ENCODE measurements around the gene PIEZO1. TPM values are rescaled to one million over a fixed set of nuclear protein-coding genes. Genes with fewer than 3 reads are reported as not detected.

The PIEZO1 gene
- total and polyA plus RNA-seq, 10 donors: 145 to 385 (median 201) TPM

- WGBS, 5 donors: 90 to 96% (median 94%) methylated on average over 15 to 24 of the region's 24 CpGs
- no peaks in the 10 kb centered on the region for H3K4me1 ChIP-seq
- TF ChIP-seq POLR2AphosphoS5 (IDR thresholded peaks at IDR 0.05) (no peak), POLR2A (IDR thresholded peaks at IDR 0.05) (no peak)
- peaks cover 0 to 95% (median 29%) of the 10 kb centered on the region in 6 donors for H3K36me3 ChIP-seq
- H3K27ac ChIP-seq: no peak overlapping the region
- intact Hi-C loops (cut with DNase I; ENCODE audit: low total_unique reads): no loop called here
- H3K27me3 ChIP-seq (replicated peaks in 1 of 7): no peaks in the 10 kb centered on the region
- no peak for DNase-seq
- no peaks in the 10 kb centered on the region for H3K9me3 ChIP-seq
- H3K4me3 ChIP-seq: no peak overlapping the region
Measured at GRCh38 chr16:88822281-88823040, 37.4 kb upstream of the PIEZO1 start.

DNA sequence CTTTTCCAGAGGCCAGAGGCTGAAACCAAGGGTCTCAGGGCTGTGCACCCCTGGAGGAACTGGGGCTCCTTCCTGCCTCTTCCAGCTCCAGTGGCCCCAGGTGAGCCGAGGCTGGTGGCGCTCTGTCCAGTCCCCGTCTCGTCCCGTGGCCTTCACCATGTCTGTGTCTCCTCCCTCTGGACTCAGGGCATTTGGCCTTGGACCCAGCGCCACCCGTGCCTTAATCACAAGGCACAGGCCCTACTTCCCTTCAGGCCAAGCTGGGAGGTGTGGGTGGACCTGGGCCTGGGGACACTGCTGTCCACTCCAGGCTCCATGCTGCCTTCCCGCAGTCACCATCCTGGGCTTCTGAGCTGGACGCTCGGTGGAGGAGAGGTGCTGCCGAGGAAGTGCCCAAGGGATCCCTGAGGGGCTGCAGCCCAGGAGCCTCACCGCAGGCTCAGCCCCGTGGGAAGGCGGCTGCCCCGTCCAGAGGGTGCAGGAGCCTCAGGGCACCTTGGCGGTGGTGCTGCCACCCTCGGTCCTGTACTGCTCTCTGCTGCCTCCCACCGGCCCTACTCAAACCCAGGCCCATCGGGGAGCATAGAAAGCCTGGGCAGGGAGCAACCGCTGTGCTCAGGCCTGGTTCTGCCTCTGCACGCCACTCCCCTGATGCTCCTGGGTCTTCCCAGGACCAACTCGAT is 36.3 kb upstream of the PIEZO1 start:
- TF ChIP-seq POLR2AphosphoS5 (IDR thresholded peaks at IDR 0.05): peak in 1 of 3 donors; percentile 15
- TF ChIP-seq POLR2A (IDR thresholded peaks at IDR 0.05): no peak
- Histone ChIP-seq H3K4me3 (no peak overlapping the region), H3K27ac (no peak overlapping the region), H3K36me3 (peaks cover 0 to 94% (median 24%) of the 10 kb centered on the region in 6 donors), H3K9me3 (no peaks in the 10 kb centered on the region), H3K4me1 (peaks cover 0 to under 1% (median 0%) of the 10 kb centered on the region in 6 donors), H3K27me3 (replicated peaks in 1 of 7) (no peaks in the 10 kb centered on the region)
- intact Hi-C loops (cut with DNase I; ENCODE audit: low total_unique reads): no loop called here
- no peak for DNase-seq
- 84 to 92% (median 89%) methylated on average over 8 to 22 of the region's 22 CpGs for WGBS, 5 donors

- peaks cover 0 to 8% (median 0%) of the 10 kb centered on the region in 6 donors for H3K4me1 ChIP-seq
- no peak overlapping the region for H3K27ac ChIP-seq
- no peak for DNase-seq
- no peaks in the 10 kb centered on the region for H3K9me3 ChIP-seq
- intact Hi-C loops (cut with DNase I; ENCODE audit: low total_unique reads): no loop called here
- H3K27me3 ChIP-seq (replicated peaks in 1 of 7): no peaks in the 10 kb centered on the region
- TF ChIP-seq CTCF (IDR thresholded peaks at IDR 0.05 in 8 of 11, conservative IDR thresholded peaks at IDR 0.05 in 3 of 11): no peak
- TF ChIP-seq POLR2AphosphoS5 (IDR thresholded peaks at IDR 0.05): no peak
- TF ChIP-seq POLR2A (IDR thresholded peaks at IDR 0.05): no peak
- WGBS, 5 donors: 88 to 95% (median 91%) methylated on average over 10 to 20 of the region's 20 CpGs
- peaks cover 0 to 86% (median 24%) of the 10 kb centered on the region in 6 donors for H3K36me3 ChIP-seq
- no peak overlapping the region for H3K4me3 ChIP-seq
Measured at GRCh38 chr16:88820385-88821025, 35.5 kb upstream of the PIEZO1 start.

DNA sequence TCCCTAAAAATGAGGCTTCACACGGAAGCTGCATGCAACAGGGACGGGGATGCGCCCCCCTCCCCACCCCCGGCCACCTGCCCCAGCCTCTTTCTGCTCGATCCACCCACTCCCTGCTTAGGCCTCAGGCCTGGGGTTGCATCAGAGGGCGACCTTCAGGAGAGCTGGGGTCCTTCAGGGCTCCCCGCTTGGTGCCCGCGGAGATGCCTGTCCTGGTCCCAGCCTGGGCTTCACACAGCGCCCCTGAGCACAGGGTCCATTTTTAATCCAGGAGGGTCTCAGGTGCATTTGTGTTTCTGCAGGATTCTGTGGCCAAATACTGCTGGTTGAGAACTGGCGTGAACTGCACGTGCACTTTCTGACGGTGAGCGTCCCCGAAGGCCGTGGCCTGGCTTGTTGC is 34.1 kb upstream of the PIEZO1 start:
- no peaks in the 10 kb centered on the region for H3K9me3 ChIP-seq
- TF ChIP-seq POLR2A (IDR thresholded peaks at IDR 0.05) (no peak), CTCF (IDR thresholded peaks at IDR 0.05 in 8 of 11, conservative IDR thresholded peaks at IDR 0.05 in 3 of 11) (no peak)
- intact Hi-C loops (cut with DNase I; ENCODE audit: low total_unique reads): no loop called here
- no peak overlapping the region for H3K27ac ChIP-seq
- H3K4me3 ChIP-seq: no peak overlapping the region
- no peak for DNase-seq
- 81 to 94% (median 88%) methylated on average over 6 to 16 of the region's 16 CpGs for WGBS, 5 donors
- H3K36me3 ChIP-seq: peaks cover 0 to 72% (median 20%) of the 10 kb centered on the region in 6 donors
- H3K27me3 ChIP-seq (replicated peaks in 1 of 7): no peaks in the 10 kb centered on the region
- peaks cover 0 to 10% (median 0%) of the 10 kb centered on the region in 6 donors for H3K4me1 ChIP-seq

GRCh38 chr16:88818575-88818874 is 33.5 kb upstream of the PIEZO1 start:
- TF ChIP-seq POLR2A (IDR thresholded peaks at IDR 0.05) (no peak), POLR2AphosphoS5 (IDR thresholded peaks at IDR 0.05) (no peak), CTCF (IDR thresholded peaks at IDR 0.05 in 8 of 11, conservative IDR thresholded peaks at IDR 0.05 in 3 of 11) (no peak)
- H3K36me3 ChIP-seq: peaks cover 0 to 66% (median 20%) of the 10 kb centered on the region in 6 donors
- no peak for DNase-seq
- no peak overlapping the region for H3K27ac ChIP-seq
- WGBS, 5 donors: 90 to 97% (median 94%) methylated on average over 18 of the region's 18 CpGs
- no peak overlapping the region for H3K4me3 ChIP-seq
- intact Hi-C loops (cut with DNase I; ENCODE audit: low total_unique reads): no loop called here
- peaks cover 0 to 12% (median 0%) of the 10 kb centered on the region in 6 donors for H3K4me1 ChIP-seq
- no peaks in the 10 kb centered on the region for H3K9me3 ChIP-seq
- H3K27me3 ChIP-seq (replicated peaks in 1 of 7): no peaks in the 10 kb centered on the region
